SU-DHL-6 (cell line): ENCODE data around the gene FYCO1.

ENCODE experiments used
- H2AFZ ChIP-seq: fragments of 200-600 bp; sonication (generic); 2 replicates; pipeline ENCODE4 v1.6.1; 2014; ENCODE audit warnings: low read depth, mild to moderate bottlenecking, moderate library complexity, mixed read lengths, antibody characterized with exemption, low read length; ENCODE audit not compliant: severe bottlenecking
- H3F3A ChIP-seq: fragments of 200-600 bp; shearing (Covaris generic); 2 replicates; pipeline ENCODE4 v1.6.0; 2016; ENCODE audit warnings: antibody characterized with exemption, mild to moderate bottlenecking; ENCODE audit not compliant: insufficient read depth
- H3K27ac ChIP-seq: fragments of 200-600 bp; sonication (generic); 2 replicates; pipeline ENCODE4 v1.5.1; 2016; ENCODE audit warnings: low read depth, mild to moderate bottlenecking, low read length, moderate library complexity, mixed read lengths
- H3K27me3 ChIP-seq: fragments of 200-600 bp; sonication (generic), shearing (Covaris generic); 2 replicates; pipeline ENCODE4 v1.6.0; 2014; ENCODE audit warnings: mild to moderate bottlenecking, low read length
- H3K36me3 ChIP-seq: fragments of 200-600 bp; sonication (generic); 2 replicates; pipeline ENCODE4 v1.6.1; 2014; ENCODE audit warnings: mild to moderate bottlenecking, low read length, mixed read lengths
- H3K4me2 ChIP-seq: fragments of 300-600, 200-600 bp; shearing (Covaris generic), sonication (generic); 2 replicates; pipeline ENCODE4 v1.6.0; 2014; ENCODE audit warnings: low read length, low read depth, mild to moderate bottlenecking; ENCODE audit not compliant: poor library complexity, severe bottlenecking
- H3K4me3 ChIP-seq: fragments of 200-600 bp; sonication (generic); 2 replicates; pipeline ENCODE4 v1.5.1; 2014; ENCODE audit warnings: antibody characterized with exemption, low read length, mild to moderate bottlenecking, mixed read lengths; ENCODE audit not compliant: insufficient read depth, poor library complexity, severe bottlenecking
- H3K79me2 ChIP-seq: fragments of 200-600 bp; sonication (generic); 2 replicates; pipeline ENCODE4 v1.6.1; 2014; ENCODE audit warnings: mild to moderate bottlenecking, low read length, moderate library complexity; ENCODE audit not compliant: insufficient read depth
- H3K9ac ChIP-seq: fragments of 200-600 bp; sonication (generic); 2 replicates; pipeline ENCODE4 v1.7.0; 2014; ENCODE audit warnings: mild to moderate bottlenecking, low read length
- H3K9me2 ChIP-seq: fragments of 200-600 bp; sonication (generic); replicated peaks from 2 replicates; pipeline ENCODE4 v1.6.1; 2014; ENCODE audit warnings: low read length; ENCODE audit not compliant: insufficient read depth
- H3K9me3 ChIP-seq: fragments of 200-600 bp; sonication (generic); 2 replicates; pipeline ENCODE4 v1.6.1; 2014; ENCODE audit warnings: low read length, mixed read lengths; ENCODE audit not compliant: insufficient read depth
- H4K20me1 ChIP-seq: fragments of 200-600 bp; sonication (generic); 2 replicates; pipeline ENCODE4 v1.6.1; 2014; ENCODE audit warnings: low read depth, mild to moderate bottlenecking, antibody characterized with exemption, low read length, moderate library complexity, mixed read lengths
- CTCF ChIP-seq: fragments of 200-600 bp; sonication (generic); IDR thresholded peaks from one replicate; pipeline ENCODE4 v1.5.1; 2017; ENCODE audit warnings: antibody characterized with exemption, mild to moderate bottlenecking, low read length, moderate library complexity; ENCODE audit not compliant: insufficient read depth, poor library complexity, severe bottlenecking
- EZH2phosphoT487 ChIP-seq: fragments of 200-600 bp; sonication (generic), shearing (Covaris generic); conservative IDR thresholded peaks from 2 replicates; pipeline ENCODE4 v1.6.1; 2018; ENCODE audit warnings: mild to moderate bottlenecking, antibody characterized with exemption, low read length, moderate library complexity, mixed read lengths

FYCO1 gene

GRCh38 chr3:45966950-45967640 lies 28.5 kb downstream of the FYCO1 start:
- no peaks in the 10 kb centered on the region for H3K9me3 ChIP-seq
- TF ChIP-seq EZH2phosphoT487 (no peak), CTCF (no peak)
- H3K9me2 ChIP-seq: no peaks in the 10 kb centered on the region
- H4K20me1 ChIP-seq: no peaks in the 10 kb centered on the region
- H3K36me3 ChIP-seq: peaks cover 17% of the 10 kb centered on the region; the same call in 1 of the 2 replicates
- no peak overlapping the region for H3K4me2 ChIP-seq
- no peak overlapping the region for H2AFZ ChIP-seq
- no peak overlapping the region for H3K9ac ChIP-seq
- H3K27me3 ChIP-seq: no peaks in the 10 kb centered on the region
- H3K4me3 ChIP-seq: no peak overlapping the region
- H3K79me2 ChIP-seq: no peaks in the 10 kb centered on the region
- no peak overlapping the region for H3K27ac ChIP-seq
- H3F3A ChIP-seq: no peaks in the 10 kb centered on the region

DNA sequence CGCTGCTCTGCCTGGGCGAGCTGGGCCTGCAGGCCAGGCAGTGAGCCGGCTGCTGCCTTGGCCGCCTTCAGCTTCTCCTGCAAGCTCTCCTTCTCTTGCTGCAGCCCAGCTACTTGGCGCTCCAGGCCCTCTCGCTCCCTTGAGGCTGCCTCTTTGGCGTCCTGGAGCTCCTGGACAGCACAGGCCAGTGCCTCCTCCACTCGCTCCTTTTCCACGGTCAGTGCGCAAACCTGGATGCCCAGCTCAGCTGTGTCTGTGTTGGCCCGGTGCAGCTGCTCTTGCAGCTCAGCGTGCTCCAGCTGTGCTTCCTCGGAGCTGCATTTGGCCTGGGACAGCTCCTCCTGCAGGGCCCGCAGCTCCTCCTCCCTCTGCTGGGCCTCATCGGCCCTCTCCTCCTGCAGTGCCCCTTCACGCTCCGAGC lies 29.2 kb downstream of the FYCO1 start:
- TF ChIP-seq CTCF: no peak
- TF ChIP-seq EZH2phosphoT487: no peak
- Histone ChIP-seq H3K27me3 (no peaks in the 10 kb centered on the region), H3K9ac (no peak overlapping the region), H3F3A (no peaks in the 10 kb centered on the region), H2AFZ (no peak overlapping the region), H3K79me2 (no peaks in the 10 kb centered on the region), H3K4me2 (no peak overlapping the region), H3K27ac (no peak overlapping the region), H3K9me3 (no peaks in the 10 kb centered on the region), H4K20me1 (no peaks in the 10 kb centered on the region), H3K36me3 (0 out of 2 replicates have a peak, but pooled peaks cover 13% of the 10 kb centered on the region), H3K9me2 (no peaks in the 10 kb centered on the region), H3K4me3 (no peak overlapping the region)

GRCh38 chr3:45965653-45966052 lies 30.0 kb downstream of the FYCO1 start:
- H3K4me2 ChIP-seq: no peak overlapping the region
- no peak overlapping the region for H3K4me3 ChIP-seq
- H3K9me3 ChIP-seq: no peaks in the 10 kb centered on the region
- 0 out of 2 replicates have a peak, but pooled peaks cover 12% of the 10 kb centered on the region for H3K36me3 ChIP-seq
- H2AFZ ChIP-seq: no peak overlapping the region
- no peaks in the 10 kb centered on the region for H3K9me2 ChIP-seq
- H3K9ac ChIP-seq: no peak overlapping the region
- H3K27ac ChIP-seq: no peak overlapping the region
- H3K27me3 ChIP-seq: no peaks in the 10 kb centered on the region
- no peaks in the 10 kb centered on the region for H3F3A ChIP-seq
- TF ChIP-seq CTCF (no peak), EZH2phosphoT487 (no peak)
- no peaks in the 10 kb centered on the region for H4K20me1 ChIP-seq
- H3K79me2 ChIP-seq: no peaks in the 10 kb centered on the region
